Measurements from ENCODE around the gene LRRC61. TPM values are rescaled to one million over a fixed set of nuclear protein-coding genes. Genes with fewer than 3 reads are reported as not detected.

Gene LRRC61
- polyA plus RNA-seq, 1 donor = 6.8 TPM

DNA sequence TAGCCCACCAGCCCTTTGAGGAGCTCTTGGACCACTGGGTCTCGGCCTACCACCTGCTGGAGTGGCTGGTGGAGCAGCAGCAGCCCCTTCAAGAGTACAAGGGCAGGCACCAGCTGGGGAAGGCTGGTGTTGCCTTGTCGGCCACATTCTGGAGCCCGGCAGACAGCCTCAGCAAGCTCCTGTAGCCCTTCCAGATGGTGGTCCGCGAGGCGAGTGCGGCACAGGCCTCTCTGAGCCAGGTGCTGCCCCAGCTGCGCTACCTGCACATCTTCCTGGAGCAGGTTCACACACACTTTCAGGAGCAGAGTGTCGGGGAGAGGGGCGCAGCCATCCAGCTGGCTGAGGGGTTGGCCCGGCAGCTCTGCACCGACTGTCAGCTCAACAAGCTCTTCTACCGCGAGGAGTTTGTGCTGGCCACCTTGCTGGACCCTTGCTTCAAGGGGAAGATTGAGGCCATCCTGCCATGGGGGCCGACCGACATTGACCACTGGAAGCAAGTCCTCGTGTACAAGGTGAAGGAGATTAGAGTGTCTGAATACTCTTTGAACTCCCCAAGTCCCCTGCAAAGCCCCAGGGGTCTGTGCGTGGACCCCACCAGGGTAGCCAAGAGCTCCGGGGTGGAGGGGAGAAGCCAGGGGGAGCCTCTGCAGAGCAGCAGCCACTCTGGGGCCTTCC, 7.2 kb downstream of the LRRC61 start:
- no peak for DNase-seq (ENCODE audit: low read depth)

DNA sequence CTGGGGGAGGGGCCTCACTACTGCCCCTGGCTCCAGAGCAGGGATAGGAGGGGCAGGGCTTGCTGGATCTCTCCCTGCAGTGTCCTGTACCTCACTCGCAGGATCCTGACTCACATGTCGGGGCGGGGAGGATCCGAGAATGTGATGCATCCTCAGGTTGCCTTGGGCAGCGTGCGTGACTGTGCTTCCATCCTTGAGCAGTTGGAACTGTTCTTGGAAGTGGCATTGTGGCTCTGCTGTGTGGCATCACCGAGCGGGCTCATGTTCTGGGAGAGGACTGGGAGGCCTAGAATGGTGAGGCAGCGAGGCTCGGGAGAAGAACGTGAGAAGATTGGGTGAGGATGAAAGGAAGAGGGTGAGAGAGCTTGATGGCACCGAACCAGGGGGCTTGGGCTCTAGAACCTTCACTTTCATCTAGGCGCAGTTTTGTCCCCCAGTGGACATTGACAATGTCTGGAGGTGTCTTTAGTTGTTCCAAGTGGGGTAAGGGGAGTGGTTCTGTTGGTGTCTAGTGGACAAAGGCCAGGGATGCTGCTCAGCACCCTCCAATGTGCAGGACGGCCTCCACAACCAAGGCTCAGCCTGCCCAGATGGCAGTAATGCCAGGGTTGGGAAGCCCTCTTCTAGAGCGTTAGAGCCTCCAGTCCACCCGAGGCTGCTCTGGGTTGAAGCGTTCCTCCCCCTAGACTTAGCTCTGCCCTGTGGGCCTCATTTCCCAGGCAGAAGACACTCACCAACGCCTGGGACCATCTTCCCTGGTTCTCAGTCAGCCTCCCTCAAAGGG, 9.9 kb downstream of the LRRC61 start:
- no peak for DNase-seq (ENCODE audit: low read depth)

DNA sequence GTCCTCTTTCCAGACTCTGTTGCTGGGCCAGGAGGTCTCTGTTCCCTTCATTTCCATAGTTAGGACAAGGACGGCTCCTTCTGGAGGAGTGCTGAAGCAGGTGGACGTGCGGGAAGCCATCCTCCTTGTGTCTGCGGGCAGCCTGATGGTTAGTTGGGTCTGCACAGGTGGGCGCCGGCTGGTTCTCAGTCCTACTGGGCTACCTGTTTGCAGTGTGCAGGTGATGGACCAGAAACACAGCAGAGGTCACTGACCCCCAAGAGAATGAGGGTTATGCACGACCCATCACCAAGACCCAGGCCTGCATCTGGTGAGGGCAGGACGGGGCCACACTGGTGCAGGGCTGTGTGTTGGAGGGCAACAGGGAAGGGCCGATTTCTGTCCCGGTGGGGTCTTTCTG, 10.5 kb downstream of the LRRC61 start:
- DNase-seq (ENCODE audit: low read depth) = no peak

DNA sequence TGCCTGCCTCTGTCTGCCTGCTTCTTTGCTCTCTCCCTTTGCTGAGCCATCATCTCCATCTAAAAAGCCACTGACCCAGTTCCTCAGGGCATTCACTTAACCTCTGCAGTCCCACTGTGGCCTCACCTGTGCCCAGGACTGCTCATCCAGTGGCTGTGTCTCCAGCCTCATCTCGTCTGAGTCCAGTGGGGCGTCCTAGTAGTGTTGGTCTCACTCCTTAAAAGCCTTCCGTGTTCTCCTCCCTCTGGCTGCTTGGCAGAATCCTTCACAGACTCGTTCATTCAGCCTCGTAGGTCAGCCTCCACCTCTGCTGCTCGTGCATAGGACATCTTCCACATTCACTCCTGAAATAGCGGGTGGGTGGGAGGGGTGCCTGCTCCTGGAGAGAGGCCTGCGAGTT, 11.0 kb downstream of the LRRC61 start:
- no peak for DNase-seq (ENCODE audit: low read depth)

DNA sequence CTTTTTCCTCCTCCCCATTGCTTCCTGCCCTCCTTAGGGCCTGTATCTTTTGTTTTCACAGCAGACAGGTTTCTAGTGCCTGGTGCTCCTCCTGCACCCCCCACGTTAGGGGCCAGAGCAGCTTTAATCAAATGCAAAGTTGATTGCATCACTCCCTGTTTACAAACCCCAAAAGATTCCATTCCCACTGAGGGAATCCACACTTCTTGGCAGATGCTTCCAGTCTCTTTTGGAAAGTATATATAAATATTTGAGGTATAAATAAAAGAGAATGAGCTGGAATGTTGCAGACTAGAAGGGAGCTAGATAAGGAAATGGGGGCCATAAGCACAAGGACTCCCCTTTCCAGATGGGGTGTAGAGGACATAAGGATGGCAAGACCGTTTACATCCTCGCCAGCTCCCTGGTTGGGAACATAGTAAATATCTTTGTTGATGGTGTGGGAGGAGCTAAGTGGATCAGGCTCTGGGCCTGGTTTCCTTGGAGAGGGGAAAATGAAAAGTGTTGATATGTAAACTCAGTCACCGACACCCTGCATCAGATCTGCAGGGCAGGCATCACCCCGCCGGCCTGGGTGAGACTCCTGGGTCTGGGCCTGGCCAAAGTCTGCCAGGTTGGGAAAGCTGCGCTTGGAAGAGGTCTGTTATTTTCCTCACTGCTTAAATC, 12.1 kb downstream of the LRRC61 start:
- no peak for DNase-seq (ENCODE audit: low read depth)

DNA sequence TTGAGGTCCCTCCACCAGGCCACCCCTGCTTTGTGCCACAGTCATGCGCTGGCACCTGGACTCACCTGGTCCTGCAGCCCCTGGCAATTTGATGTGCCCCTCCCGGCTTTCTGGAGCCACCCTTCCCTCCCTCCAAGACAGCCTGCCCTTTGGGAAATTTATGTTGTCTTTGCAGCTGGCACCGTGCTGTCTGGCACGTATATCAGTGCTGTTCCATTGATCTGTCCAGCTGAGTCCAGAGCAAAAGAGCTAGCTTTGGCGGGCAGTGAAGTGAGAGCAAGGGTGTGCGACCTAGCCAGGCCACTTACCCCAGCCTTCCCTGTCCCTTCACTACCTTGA, 12.6 kb downstream of the LRRC61 start:
- DNase-seq (ENCODE audit: low read depth) = no peak

DNA sequence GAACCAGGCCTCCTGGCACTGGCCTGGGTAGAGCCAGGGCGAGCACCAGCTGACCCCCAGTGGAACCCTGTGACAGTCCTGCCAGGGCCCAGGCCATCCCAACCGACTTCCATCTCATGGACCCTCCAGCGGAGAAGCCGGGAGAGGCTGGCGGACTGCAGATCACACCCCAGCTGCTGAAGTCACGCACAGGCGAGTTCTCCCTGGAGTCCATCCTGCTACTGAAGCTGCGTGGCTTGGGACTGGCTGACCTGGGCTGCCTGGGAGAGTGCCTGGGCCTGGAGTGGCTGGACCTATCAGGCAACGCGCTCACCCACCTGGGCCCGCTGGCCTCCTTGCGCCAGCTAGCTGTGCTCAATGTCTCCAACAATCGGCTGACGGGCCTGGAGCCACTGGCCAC, 13.6 kb downstream of the LRRC61 start:
- no peak for DNase-seq (ENCODE audit: low read depth)

DNA sequence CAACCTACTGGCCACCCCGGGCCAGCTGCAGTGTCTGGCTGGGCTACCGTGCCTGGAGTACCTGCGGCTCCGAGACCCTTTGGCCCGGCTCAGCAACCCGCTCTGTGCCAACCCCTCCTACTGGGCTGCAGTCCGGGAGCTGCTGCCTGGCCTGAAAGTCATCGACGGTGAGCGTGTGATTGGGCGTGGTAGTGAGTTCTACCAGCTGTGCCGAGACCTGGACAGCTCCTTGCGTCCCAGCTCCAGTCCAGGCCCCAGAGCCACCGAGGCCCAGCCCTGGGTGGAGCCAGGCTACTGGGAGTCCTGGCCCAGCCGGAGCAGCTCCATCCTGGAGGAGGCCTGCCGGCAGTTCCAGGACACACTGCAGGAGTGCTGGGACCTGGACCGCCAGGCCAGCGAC, 14.0 kb downstream of the LRRC61 start:
- no peak for DNase-seq (ENCODE audit: low read depth)

DNA sequence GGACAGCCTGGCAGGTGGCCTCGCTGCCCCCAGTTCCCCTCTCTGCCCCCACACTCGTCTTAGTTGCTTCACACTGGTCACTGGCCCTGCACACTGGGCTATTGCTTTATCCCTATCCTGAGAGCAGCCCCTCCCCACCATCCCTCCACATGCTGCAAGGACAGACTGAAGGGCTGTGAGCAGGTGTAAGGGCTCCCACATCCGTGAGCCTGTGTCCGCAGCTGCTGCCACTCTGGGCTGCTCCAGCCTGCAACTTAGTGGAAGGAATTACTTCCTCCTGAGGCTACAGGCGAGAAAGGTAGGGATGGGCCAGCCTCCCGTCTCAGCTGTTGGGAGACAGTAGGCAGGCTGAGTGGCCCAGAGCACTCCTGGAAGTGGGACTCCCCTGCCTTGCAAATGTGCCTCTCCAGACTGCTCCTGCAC, 14.5 kb downstream of the LRRC61 start:
- no peak for DNase-seq (ENCODE audit: low read depth)

DNA sequence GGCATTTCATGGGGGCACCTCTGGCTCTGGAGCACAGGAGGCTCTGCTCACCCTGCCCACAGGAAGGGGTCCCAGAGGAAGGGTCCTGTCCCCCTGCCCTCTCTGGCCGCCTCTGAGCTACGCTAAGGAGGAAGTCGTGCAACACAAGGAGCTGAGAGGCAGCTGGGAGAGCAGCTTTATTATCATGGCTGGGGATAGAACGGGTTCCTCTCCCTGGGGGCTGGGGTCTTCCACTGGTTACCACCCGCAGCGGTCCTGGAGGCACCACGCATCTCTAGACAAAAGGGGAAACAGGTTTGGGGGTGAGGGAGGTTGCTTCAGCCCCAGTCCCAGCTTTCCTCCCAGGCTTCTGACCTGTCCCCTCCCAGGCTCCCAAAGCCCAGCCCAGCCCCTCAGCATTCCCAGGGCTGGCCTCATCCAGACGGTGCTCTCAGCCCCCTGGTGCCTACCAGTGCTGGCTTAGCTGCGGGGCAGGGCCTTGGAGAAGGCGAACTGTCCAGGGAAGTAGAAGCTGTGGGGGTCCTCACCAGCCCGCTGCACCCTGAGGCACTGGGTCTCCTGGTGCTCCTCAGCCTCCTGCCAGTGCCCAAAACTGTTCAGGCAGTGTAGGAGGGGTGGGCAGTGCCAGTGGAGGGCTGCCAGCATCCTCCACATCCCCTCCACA, 15.1 kb downstream of the LRRC61 start:
- DNase-seq (ENCODE audit: low read depth) = no peak

DNA sequence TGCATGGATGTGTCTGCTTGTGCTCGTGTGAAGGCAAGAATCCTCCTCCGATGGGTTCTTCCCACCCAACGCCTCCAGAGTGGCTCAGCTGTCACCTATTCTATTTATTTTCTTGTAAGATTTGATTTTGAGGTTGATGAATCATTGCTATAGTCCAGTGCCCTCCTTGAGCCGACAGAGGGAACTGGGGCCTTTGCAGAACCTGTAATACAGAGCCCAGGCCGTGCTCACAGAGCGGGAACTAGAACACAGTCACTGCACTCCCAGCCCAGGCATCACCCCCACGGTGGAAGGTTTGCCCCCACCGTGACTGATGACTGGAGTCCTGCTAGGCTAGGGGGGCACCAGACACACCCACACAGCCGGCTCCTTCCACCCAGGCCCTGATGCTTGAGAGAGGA, 16.3 kb downstream of the LRRC61 start:
- DNase-seq (ENCODE audit: low read depth) = no peak

DNA sequence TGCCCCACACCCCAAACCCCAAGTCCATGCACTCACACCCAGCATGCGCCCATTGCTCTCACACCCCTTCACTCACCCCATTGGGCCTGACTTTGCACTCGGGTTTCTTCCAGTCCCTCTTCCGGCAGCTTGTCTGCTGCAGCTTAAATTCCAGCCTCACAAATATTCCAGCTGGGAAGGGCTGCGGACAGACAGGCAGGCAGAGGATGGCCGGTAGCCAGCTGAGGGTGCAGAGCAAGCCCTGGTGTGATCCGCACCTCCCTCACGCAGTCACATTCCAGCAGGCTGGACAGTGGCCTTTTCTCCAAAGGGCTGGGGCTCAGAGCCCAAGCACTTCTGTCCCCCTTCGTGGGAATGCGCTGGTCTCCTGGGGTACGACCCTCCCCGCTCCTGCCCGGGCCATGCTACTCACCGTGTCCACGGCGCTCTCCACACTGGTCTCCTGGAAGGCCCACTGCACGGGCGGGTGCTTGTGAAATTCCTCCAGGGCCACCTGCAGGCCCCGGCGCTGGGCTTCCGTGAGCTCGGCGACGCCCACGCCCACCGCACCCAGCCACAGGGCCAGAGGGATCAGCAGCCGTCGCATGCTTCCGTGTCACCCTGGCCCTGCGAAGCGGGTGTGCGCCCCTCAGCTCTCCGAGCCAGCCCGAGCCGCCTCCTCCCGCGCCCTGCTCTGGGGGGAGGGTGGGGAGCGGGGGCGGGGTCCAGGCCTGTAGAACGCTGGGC, 17.0 kb downstream of the LRRC61 start:
- no peak for DNase-seq (ENCODE audit: low read depth)

DNA sequence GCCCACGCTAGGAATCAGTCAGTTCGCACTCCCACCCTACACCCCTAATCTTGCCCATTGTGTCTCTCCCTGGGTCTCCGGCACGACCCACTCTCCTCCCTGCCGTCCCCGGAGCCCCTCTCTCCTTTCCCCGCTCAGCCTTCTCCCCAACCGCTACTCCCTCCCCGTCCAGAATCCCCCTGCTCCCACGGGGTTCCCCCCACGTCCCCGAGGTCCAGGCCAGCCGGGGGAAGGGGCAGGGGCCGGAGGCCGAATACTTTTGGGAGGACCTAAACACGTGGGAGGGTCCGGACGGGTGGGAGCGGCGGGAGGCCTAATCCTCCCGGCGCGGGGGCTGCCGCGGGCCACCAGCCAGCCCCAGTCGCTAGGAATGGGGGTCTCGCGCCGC, 17.7 kb downstream of the LRRC61 start:
- DNase-seq (ENCODE audit: low read depth) = no peak

DNA sequence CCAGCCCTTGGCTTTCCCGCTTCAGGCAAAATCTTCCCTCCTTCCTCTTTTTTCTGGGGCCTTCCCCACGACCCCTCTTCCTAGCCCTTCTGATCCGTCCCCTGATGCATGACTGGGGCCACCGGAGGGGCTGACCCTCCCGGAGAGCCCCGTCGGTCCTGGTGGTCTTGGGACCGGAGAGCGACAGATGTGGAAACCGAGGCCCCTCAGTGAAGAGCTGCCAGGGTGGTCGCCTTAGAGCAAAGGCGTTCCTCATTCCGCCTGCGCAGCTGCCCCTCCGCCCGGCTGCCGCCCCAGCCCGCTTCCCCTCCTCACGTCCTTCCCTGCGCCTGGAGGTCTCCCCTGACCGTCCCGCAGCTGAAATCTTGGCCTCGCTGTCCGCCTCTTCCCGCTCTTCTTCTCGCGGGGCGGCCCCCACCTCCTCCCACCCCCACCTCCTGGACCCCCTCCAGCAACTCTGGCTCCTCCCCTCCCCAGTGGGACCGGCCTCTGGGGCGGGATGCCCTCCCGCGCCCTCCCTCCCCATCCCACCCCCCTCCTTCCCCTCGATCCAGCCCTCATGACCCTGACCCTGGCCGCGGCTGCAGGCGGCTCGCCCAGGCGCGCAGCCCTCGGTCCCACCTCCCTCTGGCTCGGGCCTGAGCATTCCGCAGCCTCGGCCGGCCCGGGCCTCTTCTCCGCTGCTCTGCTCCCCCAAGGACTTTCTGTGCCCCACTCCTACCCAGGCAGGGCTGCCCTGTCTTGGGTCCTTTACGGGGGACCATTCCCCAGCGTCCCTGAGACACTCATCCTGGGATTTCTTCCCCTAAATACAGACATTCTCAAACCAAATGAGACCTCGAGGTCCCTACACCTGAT, 18.3 kb downstream of the LRRC61 start, which contains the start of gene RARRES2:
TSS of gene RARRES2 (minus strand) at position 367 of the 858 bp plus-strand sequence. CDS start 1,020 bp downstream, outside the sequence.
- no peak for DNase-seq (ENCODE audit: low read depth)

DNA sequence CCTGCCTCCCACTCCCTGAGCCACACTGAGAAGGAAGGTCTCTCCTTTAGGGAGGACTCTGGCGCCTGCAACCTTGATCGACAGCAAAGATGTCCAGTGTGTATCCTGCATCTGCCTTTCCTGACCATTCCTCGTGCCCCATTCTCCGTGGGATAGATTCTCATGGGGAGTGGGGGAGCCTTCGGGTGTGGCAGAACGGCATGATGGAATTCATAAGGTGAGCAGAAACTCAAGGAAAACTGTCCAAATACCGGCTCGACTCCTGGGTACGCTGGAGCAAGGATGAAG, 18.9 kb downstream of the LRRC61 start:
- DNase-seq (ENCODE audit: low read depth) = no peak

DNA sequence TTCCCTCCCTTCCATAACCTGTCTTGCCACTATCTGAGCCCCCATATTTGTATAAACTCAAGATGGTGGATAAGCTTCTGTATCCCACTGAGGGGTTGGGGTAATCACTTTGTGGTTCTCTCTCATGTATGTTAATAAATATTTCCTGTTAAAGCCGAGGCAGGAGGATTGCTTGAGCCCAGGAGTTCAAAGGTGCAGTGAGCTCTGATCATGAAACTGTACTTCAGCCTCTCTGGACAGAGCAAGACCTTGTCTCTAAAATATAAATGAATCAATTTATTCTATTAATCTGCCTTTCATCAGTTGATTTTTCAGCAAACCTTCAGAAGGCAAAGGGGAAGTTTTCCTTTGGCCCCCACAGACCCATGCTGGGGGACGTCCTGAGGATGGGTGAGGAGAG, 20.1 kb downstream of the LRRC61 start:
- no peak for DNase-seq (ENCODE audit: low read depth)

DNA sequence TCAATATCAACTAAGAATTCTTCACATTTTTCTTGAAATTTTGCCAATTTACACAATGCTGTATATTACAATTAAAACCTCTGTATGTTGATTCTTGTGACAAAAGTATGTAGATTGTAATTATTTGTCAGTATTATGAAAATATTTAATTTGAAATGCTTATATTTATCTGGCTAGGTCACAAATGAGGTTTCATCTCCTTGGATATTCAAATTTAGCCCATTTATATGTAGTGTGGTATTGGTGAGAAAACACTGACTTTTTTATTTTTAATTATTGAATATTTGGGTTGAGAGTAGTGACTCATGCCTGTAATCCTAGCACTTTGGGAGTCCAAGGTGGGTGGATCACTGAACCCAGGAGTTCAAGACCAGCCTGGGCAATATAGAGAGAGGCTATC, 21.1 kb downstream of the LRRC61 start:
- DNase-seq (ENCODE audit: low read depth) = no peak

DNA sequence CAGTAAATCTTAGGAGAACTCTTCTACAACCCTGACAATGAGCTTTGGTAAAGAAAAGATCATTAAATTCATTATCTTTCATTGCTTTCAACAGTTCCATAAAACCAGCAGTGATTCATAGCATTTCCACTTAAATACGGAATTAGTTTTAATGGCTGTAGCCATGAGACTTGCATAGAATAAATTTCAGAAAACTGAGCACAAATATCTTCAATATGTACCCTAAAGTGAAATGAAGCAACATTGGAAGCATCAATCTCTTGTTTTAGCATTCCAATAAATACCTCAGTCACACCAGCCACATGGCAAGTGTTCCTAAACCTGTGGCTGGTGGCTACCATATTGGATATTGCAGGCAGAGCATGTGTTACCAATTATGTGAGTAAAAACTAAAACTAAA, 21.9 kb downstream of the LRRC61 start:
- DNase-seq (ENCODE audit: low read depth) = no peak

DNA sequence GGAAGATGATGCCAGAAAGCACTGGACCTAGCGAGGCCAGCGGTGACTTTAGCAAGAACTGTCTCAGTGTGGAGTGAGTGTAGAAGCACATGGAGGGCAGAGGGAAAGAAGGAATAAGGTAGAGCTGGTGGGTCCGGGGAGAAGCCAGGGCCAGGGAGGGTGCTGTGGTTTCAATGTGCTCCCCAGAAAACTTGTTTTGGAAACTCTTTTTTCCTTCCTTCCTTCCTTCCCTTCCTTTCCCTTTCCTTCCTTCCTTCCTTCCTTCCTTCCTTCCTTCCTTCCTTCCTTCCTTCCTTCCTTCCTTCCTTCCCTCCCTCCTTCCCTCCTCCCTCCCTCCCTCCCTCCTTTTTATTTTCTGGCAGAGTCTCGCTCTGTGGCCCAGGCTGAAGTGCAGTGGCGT, 23.8 kb downstream of the LRRC61 start:
- DNase-seq (ENCODE audit: low read depth) = no peak

DNA sequence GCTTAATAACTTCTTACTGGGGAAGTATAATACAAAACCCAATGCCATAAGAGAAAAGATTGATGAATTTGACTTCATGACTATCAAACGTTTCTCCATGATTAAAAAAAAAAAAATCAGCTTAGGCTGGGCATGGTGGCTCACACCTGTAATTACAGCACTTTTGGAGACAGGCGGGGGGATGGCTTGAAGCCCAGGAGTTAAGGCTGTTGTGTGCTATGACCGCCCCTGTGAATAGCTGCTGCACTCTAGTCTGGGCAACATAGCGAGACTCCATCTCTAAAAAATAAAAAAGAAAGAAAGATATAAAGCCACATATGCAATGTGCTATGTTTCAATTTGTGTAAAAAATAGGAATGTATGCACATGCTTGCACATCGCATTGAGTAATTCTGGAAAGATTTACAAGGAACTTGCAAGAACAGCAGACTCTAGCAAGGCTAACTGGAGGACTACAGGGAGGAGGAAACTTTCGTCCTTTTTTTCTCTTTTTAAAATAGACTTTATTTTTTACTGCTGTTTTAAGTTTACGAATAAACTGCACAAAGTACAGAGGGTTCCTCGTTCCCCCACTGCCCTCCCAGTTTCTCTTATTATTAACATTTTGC, 28.5 kb downstream of the LRRC61 start:
- no peak for DNase-seq (ENCODE audit: low read depth)

DNA sequence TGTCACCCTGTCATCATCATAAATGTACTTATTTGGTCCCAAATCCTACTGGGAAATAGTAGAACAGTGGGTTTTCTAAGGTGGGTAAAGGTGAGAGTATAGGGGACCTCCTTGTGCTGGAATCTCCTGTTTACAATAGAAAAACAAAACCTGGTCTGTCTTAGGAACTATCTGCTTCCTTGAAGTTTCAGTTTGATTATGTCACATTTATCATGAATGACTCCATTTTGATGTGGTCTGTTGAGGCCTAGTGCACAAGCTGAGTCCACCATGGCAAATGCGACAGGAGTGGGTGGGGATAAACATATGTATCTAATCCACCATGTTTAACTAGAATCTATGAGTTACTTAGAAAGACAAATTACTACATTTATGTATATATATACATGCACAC, 32.5 kb downstream of the LRRC61 start:
- DNase-seq (ENCODE audit: low read depth) = no peak

Data from forelimb muscle (tissue), 1 donor.